ENCODE results near the gene RNF214. TPM values are rescaled to one million over a fixed set of nuclear protein-coding genes. Genes with fewer than 3 reads are reported as not detected.

RNF214 gene
- polyA plus RNA-seq, 1 donor (not counting 4 experiments of a cell fraction or from before 2014, with no cell fraction given), result 11.8 TPM

- H3K4me3 ChIP-seq (ENCODE audit: control insufficient read depth in 2 of 3, extremely low read depth in 1 of 3, insufficient read depth in 2 of 3, low read depth in 1 of 3, low read length in 3 of 3), result no peak overlapping the region
- H3K4me2 ChIP-seq (ENCODE audit: control insufficient read depth, extremely low read depth, insufficient read depth, low read depth, low read length), result no peak overlapping the region
- DNase-seq (ENCODE audit: low read depth, low spot score) (no peak), FAIRE-seq (no peak)
- H3K9me1 ChIP-seq (ENCODE audit: control insufficient read depth, extremely low read depth, insufficient read depth, low read length), result no peaks in the 10 kb centered on the region
- no peaks in the 10 kb centered on the region for H3K27me3 ChIP-seq (ENCODE audit: control insufficient read depth, extremely low read depth, insufficient read depth, low read length)
- H3K4me1 ChIP-seq (ENCODE audit: control insufficient read depth, extremely low read depth, insufficient read depth, low read length), result peaks cover 7% of the 10 kb centered on the region
- no peaks in the 10 kb centered on the region for H3K79me2 ChIP-seq (ENCODE audit: control insufficient read depth, insufficient read depth, low read length)
- H3K9ac ChIP-seq (ENCODE audit: control insufficient read depth, extremely low read depth, insufficient read depth, low read length), result no peak overlapping the region
- H2AFZ ChIP-seq (ENCODE audit: control insufficient read depth, low read length), result no peak overlapping the region
- TF ChIP-seq EZH2 (IDR thresholded peaks at IDR 0.05; ENCODE audit: low read length), result no peak
- TF ChIP-seq, protein P1, sequence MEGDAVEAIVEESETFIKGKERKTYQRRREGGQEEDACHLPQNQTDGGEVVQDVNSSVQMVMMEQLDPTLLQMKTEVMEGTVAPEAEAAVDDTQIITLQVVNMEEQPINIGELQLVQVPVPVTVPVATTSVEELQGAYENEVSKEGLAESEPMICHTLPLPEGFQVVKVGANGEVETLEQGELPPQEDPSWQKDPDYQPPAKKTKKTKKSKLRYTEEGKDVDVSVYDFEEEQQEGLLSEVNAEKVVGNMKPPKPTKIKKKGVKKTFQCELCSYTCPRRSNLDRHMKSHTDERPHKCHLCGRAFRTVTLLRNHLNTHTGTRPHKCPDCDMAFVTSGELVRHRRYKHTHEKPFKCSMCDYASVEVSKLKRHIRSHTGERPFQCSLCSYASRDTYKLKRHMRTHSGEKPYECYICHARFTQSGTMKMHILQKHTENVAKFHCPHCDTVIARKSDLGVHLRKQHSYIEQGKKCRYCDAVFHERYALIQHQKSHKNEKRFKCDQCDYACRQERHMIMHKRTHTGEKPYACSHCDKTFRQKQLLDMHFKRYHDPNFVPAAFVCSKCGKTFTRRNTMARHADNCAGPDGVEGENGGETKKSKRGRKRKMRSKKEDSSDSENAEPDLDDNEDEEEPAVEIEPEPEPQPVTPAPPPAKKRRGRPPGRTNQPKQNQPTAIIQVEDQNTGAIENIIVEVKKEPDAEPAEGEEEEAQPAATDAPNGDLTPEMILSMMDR (optimal IDR thresholded peaks at IDR 0.05 in 1 of 3, IDR thresholded peaks at IDR 0.05 in 1 of 3, conservative IDR thresholded peaks at IDR 0.05 in 1 of 3; ENCODE audit: extremely low read depth in 1 of 3, insufficient read depth in 2 of 3, low read length in 3 of 3), result no peak
- dilution Hi-C loops (cut with MboI; ENCODE audit: extremely low pct_ligation_motif_present, low sequenced_read_pairs), result no loop called here
- no peaks in the 10 kb centered on the region for H4K20me1 ChIP-seq (ENCODE audit: control insufficient read depth, extremely low read depth, insufficient read depth, low read length)
- H3K36me3 ChIP-seq (ENCODE audit: control insufficient read depth in 2 of 2, extremely low read depth in 1 of 2, insufficient read depth in 2 of 2, low read length in 2 of 2), result peaks cover 9 to 35% of the 10 kb centered on the region in 2 experiments
- no peak overlapping the region for H3K27ac ChIP-seq (ENCODE audit: control insufficient read depth, insufficient read depth, low read length)
- no peaks in the 10 kb centered on the region for H3K9me3 ChIP-seq (ENCODE audit: control insufficient read depth, low read depth, low read length)
Observed at GRCh38 chr11:117188620-117189081, 43.8 kb upstream of the RNF214 start.

- FAIRE-seq (no peak), DNase-seq (ENCODE audit: low read depth, low spot score) (no peak)
- H2AFZ ChIP-seq (ENCODE audit: control insufficient read depth, low read length), result no peak overlapping the region
- H3K27me3 ChIP-seq (ENCODE audit: control insufficient read depth, extremely low read depth, insufficient read depth, low read length), result no peaks in the 10 kb centered on the region
- no peak overlapping the region for H3K27ac ChIP-seq (ENCODE audit: control insufficient read depth, insufficient read depth, low read length)
- no peaks in the 10 kb centered on the region for H3K79me2 ChIP-seq (ENCODE audit: control insufficient read depth, insufficient read depth, low read length)
- no peak overlapping the region for H3K4me3 ChIP-seq (ENCODE audit: control insufficient read depth in 2 of 3, extremely low read depth in 1 of 3, insufficient read depth in 2 of 3, low read depth in 1 of 3, low read length in 3 of 3)
- no peak overlapping the region for H3K9ac ChIP-seq (ENCODE audit: control insufficient read depth, extremely low read depth, insufficient read depth, low read length)
- TF ChIP-seq, protein P1 (optimal IDR thresholded peaks at IDR 0.05 in 1 of 3, IDR thresholded peaks at IDR 0.05 in 1 of 3, conservative IDR thresholded peaks at IDR 0.05 in 1 of 3; ENCODE audit: extremely low read depth in 1 of 3, insufficient read depth in 2 of 3, low read length in 3 of 3), result no peak
- TF ChIP-seq EZH2 (IDR thresholded peaks at IDR 0.05; ENCODE audit: low read length), result no peak
- H3K9me3 ChIP-seq (ENCODE audit: control insufficient read depth, low read depth, low read length), result no peaks in the 10 kb centered on the region
- peaks cover 7% of the 10 kb centered on the region for H3K4me1 ChIP-seq (ENCODE audit: control insufficient read depth, extremely low read depth, insufficient read depth, low read length)
- no peak overlapping the region for H3K4me2 ChIP-seq (ENCODE audit: control insufficient read depth, extremely low read depth, insufficient read depth, low read depth, low read length)
- no peaks in the 10 kb centered on the region for H3K9me1 ChIP-seq (ENCODE audit: control insufficient read depth, extremely low read depth, insufficient read depth, low read length)
- no peaks in the 10 kb centered on the region for H4K20me1 ChIP-seq (ENCODE audit: control insufficient read depth, extremely low read depth, insufficient read depth, low read length)
- peaks cover 9 to 35% of the 10 kb centered on the region in 2 experiments for H3K36me3 ChIP-seq (ENCODE audit: control insufficient read depth in 2 of 2, extremely low read depth in 1 of 2, insufficient read depth in 2 of 2, low read length in 2 of 2)
- dilution Hi-C loops (cut with MboI; ENCODE audit: extremely low pct_ligation_motif_present, low sequenced_read_pairs), result no loop called here
Observed at GRCh38 chr11:117189191-117189940, 43.1 kb upstream of the RNF214 start.

All from keratinocyte (primary cell).